HPDE6-E6E7 (cell line): ENCODE measurements around the gene FAM177A1.

Source experiments
- DNase-seq: peaks from one replicate; pipeline ENCODE4 v3.0.0; 2011; ENCODE audit warnings: missing footprints; ENCODE audit errors: extremely low spot score

FAM177A1 gene

DNA sequence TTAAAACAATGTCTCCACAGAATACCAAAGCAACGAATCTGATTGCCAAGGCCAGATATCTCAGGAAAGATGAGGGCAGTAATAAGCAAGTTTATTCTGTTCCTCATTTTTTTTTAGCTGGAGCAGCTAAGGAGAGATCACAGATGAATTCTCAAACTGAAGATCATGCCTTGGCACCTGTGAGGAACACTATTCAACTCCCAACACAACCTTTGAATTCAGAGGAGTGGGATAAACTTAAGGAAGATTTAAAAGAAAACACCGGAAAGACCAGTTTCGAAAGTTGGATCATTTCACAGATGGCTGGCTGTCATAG, 77.3 kb downstream of the FAM177A1 start:
- DNase-seq = no peak

DNA sequence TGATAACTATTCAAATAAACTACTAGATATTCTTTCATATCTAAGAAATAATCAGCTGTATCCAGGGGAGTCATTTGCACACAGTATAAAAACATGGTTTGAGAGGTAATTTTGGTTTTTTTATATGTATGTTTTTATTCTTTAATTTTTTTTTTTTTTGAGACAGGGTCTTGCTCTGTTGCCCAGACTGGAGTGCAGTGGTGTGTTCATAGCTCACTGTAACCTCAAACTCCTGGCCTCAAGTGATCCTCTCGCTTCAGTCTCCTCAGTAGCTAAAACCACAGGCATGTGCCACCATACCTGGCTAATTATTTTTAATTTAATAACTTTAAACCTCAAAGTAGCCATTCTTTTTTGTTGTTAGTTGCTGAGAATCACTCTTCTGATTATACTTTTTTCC, 78.1 kb downstream of the FAM177A1 start:
- no peak for DNase-seq
